ENCODE results near the gene SCUBE1. TPM values are rescaled to one million over a fixed set of nuclear protein-coding genes. Genes with fewer than 3 reads are reported as not detected.

The SCUBE1 gene
- total and polyA plus RNA-seq, 2 of the 8 experiments (the other 6 are each of a cell fraction or from before 2014, with no cell fraction given): 2.3 to 4.9 TPM

- 88% methylated on average over 3 of the region's 3 CpGs; no CpG with 5 or more reads in 1 of the 2 experiments for WGBS, 2 experiments (ENCODE audit: extremely low coverage in 1 of 2, insufficient coverage in 1 of 2, insufficient read length in 1 of 2, insufficient replicate concordance in 2 of 2, low coverage in 1 of 2, low lambda C conversion rate in 2 of 2, missing lambda C conversion rate in 1 of 2)
- POLR2A ChIA-PET (ENCODE audit: partially characterized antibody): no interaction called here
- no peak for TF ChIP-seq CTBP2 (IDR thresholded peaks at IDR 0.05; ENCODE audit: borderline replicate concordance, insufficient read depth, insufficient read length, low read length)
- TF ChIP-seq KDM4A (IDR thresholded peaks at IDR 0.05; ENCODE audit: low read depth, low read length, severe bottlenecking): no peak
- no peak for TF ChIP-seq CHD2 (IDR thresholded peaks at IDR 0.05; ENCODE audit: low read length)
- no peak for TF ChIP-seq SUZ12 (IDR thresholded peaks at IDR 0.05; ENCODE audit: low read length)
- TF ChIP-seq FOSL1 (IDR thresholded peaks at IDR 0.05; ENCODE audit: insufficient read depth, low read depth, low read length): no peak
- no peak for TF ChIP-seq CBX8 (IDR thresholded peaks at IDR 0.05; ENCODE audit: borderline replicate concordance, low read depth, low read length)
- no peak for TF ChIP-seq CREB1 (IDR thresholded peaks at IDR 0.05)
- TF ChIP-seq TCF12 (IDR thresholded peaks at IDR 0.05; ENCODE audit: low read depth, low read length): no peak
- no peak for TF ChIP-seq SP4 (IDR thresholded peaks at IDR 0.05; ENCODE audit: low read length)
- TF ChIP-seq HDAC2 (IDR thresholded peaks at IDR 0.05; ENCODE audit: borderline replicate concordance in 1 of 2, low read depth in 2 of 2, low read length in 2 of 2): no peak
- TF ChIP-seq NANOG (IDR thresholded peaks at IDR 0.05; ENCODE audit: insufficient read depth, low read depth, low read length, poor library complexity, severe bottlenecking): no peak
- no peak for TF ChIP-seq CBX5 (IDR thresholded peaks at IDR 0.05; ENCODE audit: low read depth, low read length)
- TF ChIP-seq SIRT6 (IDR thresholded peaks at IDR 0.05; ENCODE audit: low read length): no peak
- no peak for TF ChIP-seq HDAC6 (IDR thresholded peaks at IDR 0.05; ENCODE audit: low read depth, low read length)
- no peak for TF ChIP-seq EZH2 (IDR thresholded peaks at IDR 0.05; ENCODE audit: low read depth, low read length, severe bottlenecking)
Measured at GRCh38 chr22:43331069-43331451, 12.1 kb downstream of the SCUBE1 start.

More at GRCh38 chr22:43331069-43331451, 12.1 kb downstream of the SCUBE1 start:
- peaks cover 4% of the 10 kb centered on the region; the same call in 1 of the 2 replicates for H3K23me2 ChIP-seq (ENCODE audit: low read depth, low read length)
- H3K56ac ChIP-seq (replicated peaks; ENCODE audit: insufficient read length, low read depth, low read length): no peak overlapping the region
- H3K79me1 ChIP-seq (ENCODE audit: low read depth, low read length): no peaks in the 10 kb centered on the region
- H3K23ac ChIP-seq (ENCODE audit: insufficient read length): no peak overlapping the region
- H2AFZ ChIP-seq (ENCODE audit: low read length): no peak overlapping the region
- no peak overlapping the region for H4K8ac ChIP-seq (ENCODE audit: extremely low read depth, insufficient read depth, low read length)
- CTCF ChIA-PET (ENCODE audit: partially characterized antibody): interaction anchor here (1.1 to 5.8 kb wide), 6 partner anchors 13 to 61 kb away, joined by 4 to 26 read pairs (median 5); partner anchors contain the start of gene SCUBE1
- no peaks in the 10 kb centered on the region for H3K27me3 ChIP-seq (replicated peaks in 1 of 4; ENCODE audit: control insufficient read depth in 3 of 4, extremely low read depth in 1 of 4, insufficient read depth in 3 of 4, low read length in 3 of 4)
- H2BK12ac ChIP-seq (ENCODE audit: low read depth, low read length): no peak overlapping the region
- no peaks in the 10 kb centered on the region for H3K79me2 ChIP-seq (ENCODE audit: control insufficient read depth in 1 of 2, insufficient read depth in 2 of 2, low read length in 2 of 2)
- H3K9ac ChIP-seq (replicated peaks in 1 of 4; ENCODE audit: extremely low read depth in 1 of 4, low read depth in 3 of 4, low read length in 3 of 4): no peak overlapping the region
- no peak for DNase-seq (ENCODE audit: low read depth in 1 of 2, low spot score in 2 of 2)
- H4K5ac ChIP-seq (ENCODE audit: insufficient read length, low read depth, low read length): no peak overlapping the region
- H3K4me3 ChIP-seq (ENCODE audit: extremely low read depth in 1 of 4, insufficient read depth in 2 of 4, low read depth in 3 of 4, low read length in 4 of 4): no peak overlapping the region
- peaks cover 0 to 2% of the 10 kb centered on the region in 2 experiments for H4K20me1 ChIP-seq (replicated peaks in 1 of 2; ENCODE audit: control insufficient read depth in 1 of 2, insufficient read depth in 2 of 2, low read length in 2 of 2)
- H4K91ac ChIP-seq (replicated peaks; ENCODE audit: insufficient read length, low read length): no peak overlapping the region
- no peak overlapping the region for H2AK5ac ChIP-seq (ENCODE audit: low read depth, low read length)
- H3K36me3 ChIP-seq (ENCODE audit: control insufficient read depth in 2 of 4, insufficient read depth in 4 of 4, low read length in 3 of 4): no peaks in the 10 kb centered on the region; a peak in 1 of 8 replicates
- no peak overlapping the region for H2BK15ac ChIP-seq (ENCODE audit: low read length)
- H2BK20ac ChIP-seq (ENCODE audit: low read length): no peak overlapping the region
- H3K9me3 ChIP-seq (ENCODE audit: insufficient read depth in 2 of 2, low read depth in 1 of 2, low read length in 1 of 2): no peaks in the 10 kb centered on the region
- no peak overlapping the region for H3K27ac ChIP-seq (ENCODE audit: low read depth, low read length)
- H3K4me2 ChIP-seq (ENCODE audit: insufficient read depth in 1 of 2, low read depth in 2 of 2, low read length in 2 of 2): no peak overlapping the region
- peaks cover 0 to 8% (median 4%) of the 10 kb centered on the region in 4 experiments; a peak in 2 of 7 replicates for H3K4me1 ChIP-seq (replicated peaks in 1 of 4; ENCODE audit: control insufficient read depth in 3 of 4, insufficient read depth in 4 of 4, low read length in 3 of 4)
- H2BK5ac ChIP-seq (ENCODE audit: low read depth, low read length): no peak overlapping the region
- no peak for FAIRE-seq
- no peak overlapping the region for H3K18ac ChIP-seq (ENCODE audit: extremely low read depth, low read length)
- no peak overlapping the region for H2BK120ac ChIP-seq (replicated peaks; ENCODE audit: low read depth, low read length)
- H3K14ac ChIP-seq (ENCODE audit: insufficient read length): no peak overlapping the region
- no peak overlapping the region for H3K4ac ChIP-seq (replicated peaks; ENCODE audit: insufficient read length, low read depth, low read length)
